Neural crest cell (in vitro differentiated cells): Measurements from ENCODE around the gene FPR1. TPM values are rescaled to one million over a fixed set of nuclear protein-coding genes. Genes with fewer than 3 reads are reported as not detected.
"Not testable (repeated sequence)": the region's sequence is repeated elsewhere in the genome, so short reads cannot be mapped to it uniquely, and the experiment has no call there.

Source experiments
- DNase-seq: peaks from one replicate; pipeline ENCODE4 v3.0.0; 2021; ENCODE audit warnings: low read depth, mixed read lengths, low spot score
- H3K27ac Mint-ChIP-seq: one replicate; pipeline ENCODE4 v1.8.0; 2021; ENCODE audit warnings: mild to moderate bottlenecking, mixed read lengths; ENCODE audit not compliant: unreplicated experiment
- H3K27me3 Mint-ChIP-seq: 2 replicates; pipeline ENCODE4 v1.8.0; 2021; ENCODE audit warnings: low read depth, mild to moderate bottlenecking, mixed read lengths
- H3K36me3 Mint-ChIP-seq: 2 replicates; pipeline ENCODE4 v1.8.0; 2021; ENCODE audit warnings: low read depth, mild to moderate bottlenecking, mixed read lengths
- H3K4me1 Mint-ChIP-seq: 2 replicates; pipeline ENCODE4 v1.8.0; 2021; ENCODE audit warnings: mixed read lengths
- H3K4me3 Mint-ChIP-seq: one replicate; pipeline ENCODE4 v1.8.0; 2021; ENCODE audit warnings: mild to moderate bottlenecking, mixed read lengths
- H3K9me3 Mint-ChIP-seq: 2 replicates; pipeline ENCODE4 v1.8.0; 2021; ENCODE audit warnings: mixed read lengths
- CTCF ChIP-seq: fragments of 200-600 bp; sonication (generic); conservative IDR thresholded peaks from 2 replicates; pipeline ENCODE4 v1.5.0; 2021; ENCODE audit warnings: antibody characterized with exemption, mild to moderate bottlenecking
- total RNA-seq: library from RNA; stranded (reverse); gene quantifications from 2 replicates; pipeline ENCODE4 v1.2.1, GENCODE V29; 2021

FPR1 gene
- total RNA-seq, 1 donor from 2014 or later: not detected

- H3K27ac Mint-ChIP-seq: no peak overlapping the region
- no peaks in the 10 kb centered on the region for H3K4me1 Mint-ChIP-seq
- peaks cover 2% of the 10 kb centered on the region for H3K9me3 Mint-ChIP-seq
These were observed 8.9 kb downstream of the FPR1 start for GRCh38 chr19:51742789-51743188.

DNA sequence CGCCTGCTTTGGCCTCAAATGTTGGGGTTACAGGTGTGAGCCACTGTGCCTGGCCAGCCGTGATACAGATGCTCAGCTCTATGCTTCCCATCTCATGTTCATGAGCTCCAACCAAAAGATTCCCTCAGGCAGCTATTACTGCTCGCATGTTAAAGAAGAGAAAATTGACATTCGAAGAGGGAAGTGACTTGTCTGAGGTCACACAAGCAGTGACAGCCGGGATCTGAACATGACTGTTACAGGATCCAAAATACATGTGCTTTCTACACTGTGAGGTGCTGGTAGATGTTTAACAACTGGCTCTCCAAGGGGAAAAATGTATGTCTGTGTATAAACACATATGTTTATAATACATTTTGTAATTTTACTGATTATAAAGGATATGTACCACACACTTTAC, 11.3 kb downstream of the FPR1 start:
- no peaks in the 10 kb centered on the region for H3K4me1 Mint-ChIP-seq
- H3K36me3 Mint-ChIP-seq: no peaks in the 10 kb centered on the region
- no peak for TF ChIP-seq CTCF
- peaks cover under 1% of the 10 kb centered on the region for H3K9me3 Mint-ChIP-seq
- no peak overlapping the region for H3K4me3 Mint-ChIP-seq
- DNase-seq: no peak
- H3K27me3 Mint-ChIP-seq: peaks cover 25% of the 10 kb centered on the region
- H3K27ac Mint-ChIP-seq: no peak overlapping the region

More at GRCh38 chr19:51742789-51743188, 8.9 kb downstream of the FPR1 start:
- TF ChIP-seq CTCF: no peak
- DNase-seq: no peak
- Mint-ChIP-seq H3K36me3 (no peaks in the 10 kb centered on the region), H3K27me3 (peaks cover 19% of the 10 kb centered on the region), H3K4me3 (no peak overlapping the region)

DNA sequence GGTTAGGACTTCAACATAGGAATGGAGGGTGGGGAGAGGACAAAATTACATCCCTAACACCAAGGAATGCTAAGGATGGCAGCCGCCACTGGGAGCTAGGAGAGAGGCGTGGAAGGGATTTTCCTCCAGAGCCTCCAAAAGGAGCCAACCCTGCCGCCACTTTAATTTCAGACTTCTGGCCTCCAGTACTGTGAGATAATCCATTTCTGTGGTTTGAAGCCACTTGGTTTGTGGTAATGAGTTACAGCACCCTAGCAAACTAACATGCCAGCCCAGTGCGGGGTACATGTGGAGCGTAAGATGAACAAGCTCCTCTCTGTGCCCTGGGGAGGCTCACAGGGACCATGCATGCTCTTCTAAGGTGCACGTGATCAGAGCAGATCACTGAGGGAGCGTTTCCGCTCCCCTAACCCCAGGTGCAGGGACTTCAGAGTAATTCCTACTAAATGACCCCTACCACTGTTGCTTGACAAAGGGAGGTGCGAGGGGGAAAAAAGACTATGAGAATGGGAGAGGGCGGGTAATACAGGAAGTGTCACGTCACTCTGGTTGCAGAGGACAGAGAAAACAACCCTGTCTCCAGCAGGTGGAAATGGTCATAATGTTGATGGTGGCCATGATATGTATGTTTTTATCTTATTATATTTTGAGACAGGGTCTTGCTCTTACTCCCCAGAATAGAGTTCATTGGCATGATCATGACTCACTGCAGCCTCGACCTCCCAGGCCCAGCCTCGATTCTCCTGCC, 12.0 kb downstream of the FPR1 start:
- no peak for TF ChIP-seq CTCF
- Mint-ChIP-seq H3K27me3 (peaks cover 29% of the 10 kb centered on the region), H3K4me3 (no peak overlapping the region), H3K27ac (no peak overlapping the region), H3K4me1 (no peaks in the 10 kb centered on the region), H3K36me3 (no peaks in the 10 kb centered on the region), H3K9me3 (no peaks in the 10 kb centered on the region)
- no peak for DNase-seq

GRCh38 chr19:51738523-51738922, 13.2 kb downstream of the FPR1 start:
- peaks cover 32% of the 10 kb centered on the region for H3K27me3 Mint-ChIP-seq

DNA sequence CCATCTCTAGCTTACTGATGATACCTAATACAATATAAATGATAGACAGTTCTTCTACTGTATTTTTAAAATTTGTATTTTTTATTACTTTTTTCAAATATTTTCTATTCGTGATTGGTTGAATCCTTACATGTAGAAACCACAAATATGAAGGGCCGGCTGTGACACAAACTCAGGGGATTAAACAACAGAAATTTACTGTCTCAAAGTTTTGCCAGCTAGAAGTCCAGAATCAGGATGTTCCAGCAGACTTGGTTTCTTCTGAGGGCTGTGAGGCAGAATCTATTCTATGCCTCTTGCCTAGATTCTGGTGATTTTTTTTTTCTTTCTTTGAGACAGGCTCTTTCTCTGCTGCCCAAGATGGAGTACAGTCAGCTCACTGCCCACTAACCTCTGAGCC, 13.8 kb downstream of the FPR1 start:
- no peaks in the 10 kb centered on the region for H3K4me1 Mint-ChIP-seq
- H3K27me3 Mint-ChIP-seq: peaks cover 36% of the 10 kb centered on the region
- no peak for TF ChIP-seq CTCF
- H3K9me3 Mint-ChIP-seq: no peaks in the 10 kb centered on the region
- DNase-seq: no peak
- H3K4me3 Mint-ChIP-seq: no peak overlapping the region
- H3K27ac Mint-ChIP-seq: no peak overlapping the region
- no peaks in the 10 kb centered on the region for H3K36me3 Mint-ChIP-seq

More at GRCh38 chr19:51738523-51738922, 13.2 kb downstream of the FPR1 start:
- H3K27ac Mint-ChIP-seq, DNase-seq, H3K36me3 Mint-ChIP-seq, H3K9me3 Mint-ChIP-seq, H3K4me3 Mint-ChIP-seq, H3K4me1 Mint-ChIP-seq: not testable (repeated sequence)

- H3K9me3 Mint-ChIP-seq: no peaks in the 10 kb centered on the region
- H3K4me3 Mint-ChIP-seq: no peak overlapping the region
- H3K4me1 Mint-ChIP-seq: no peaks in the 10 kb centered on the region
- no peak for DNase-seq
- no peak for TF ChIP-seq CTCF
- H3K27me3 Mint-ChIP-seq: peaks cover 33% of the 10 kb centered on the region
- H3K27ac Mint-ChIP-seq: no peak overlapping the region
- no peaks in the 10 kb centered on the region for H3K36me3 Mint-ChIP-seq
These were observed 14.3 kb downstream of the FPR1 start for GRCh38 chr19:51737389-51737788.
